H1 (cell line): ENCODE measurements around the gene TAF11L3. TPM values are rescaled to one million over a fixed set of nuclear protein-coding genes. Genes with fewer than 3 reads are reported as not detected.

Source experiments
- CTCF ChIA-PET: fragments of 300-600 bp; sonication (Branson Sonifier 250); formaldehyde crosslinking; loops from one replicate; lab custom pipeline; 2021; ENCODE audit not compliant: partially characterized antibody; lab: Charles Lee
- POLR2A ChIA-PET: fragments of 300-600 bp; sonication (Branson Sonifier 250); formaldehyde crosslinking; loops from one replicate; lab custom pipeline; 2021; ENCODE audit warnings: inconsistent platforms; ENCODE audit not compliant: partially characterized antibody; lab: Charles Lee
- DNase-seq, 2 experiments: peaks; one replicate each; pipeline versions ENCODE4 v3.0.0 to v3.0.0-alpha.2; 2010 to 2022; ENCODE audit warnings: low spot score in 2 of 2, low read depth in 1 of 2, mixed read lengths in 1 of 2
- FAIRE-seq: peaks from 2 replicates; lab custom pipeline; 2011; peaks lifted over from hg19 to GRCh38; lab: Jason Lieb, UNC
- H2AFZ ChIP-seq: 2 replicates; pipeline ENCODE4 v1.8.1; 2012; ENCODE audit warnings: low read length, inconsistent platforms
- H2AK5ac ChIP-seq: 2 replicates; pipeline ENCODE4 v1.6.1; 2013; ENCODE audit warnings: low read depth, low read length
- H2BK120ac ChIP-seq: replicated peaks from 2 replicates; pipeline ENCODE3; 2013; ENCODE audit warnings: low read depth, low read length, inconsistent platforms
- H2BK12ac ChIP-seq: 2 replicates; pipeline ENCODE4 v1.6.1; 2013; ENCODE audit warnings: low read depth, low read length
- H2BK15ac ChIP-seq: 2 replicates; pipeline ENCODE4 v1.6.1; 2013; ENCODE audit warnings: low read length
- H2BK20ac ChIP-seq: 2 replicates; pipeline ENCODE4 v1.6.1; 2013; ENCODE audit warnings: low read length
- H2BK5ac ChIP-seq: 2 replicates; pipeline ENCODE4 v1.6.1; 2013; ENCODE audit warnings: low read depth, low read length
- H3K14ac ChIP-seq: 2 replicates; pipeline ENCODE4 v1.6.1; 2013; ENCODE audit warnings: inconsistent platforms; ENCODE audit not compliant: insufficient read length
- H3K18ac ChIP-seq: 2 replicates; pipeline ENCODE4 v1.6.1; 2013; ENCODE audit warnings: low read length; ENCODE audit errors: extremely low read depth
- H3K23ac ChIP-seq: 2 replicates; pipeline ENCODE4 v1.6.1; 2013; ENCODE audit warnings: inconsistent platforms; ENCODE audit not compliant: insufficient read length
- H3K23me2 ChIP-seq: 2 replicates; pipeline ENCODE4 v1.6.1; 2013; ENCODE audit warnings: low read depth, low read length
- H3K27ac ChIP-seq: 2 replicates; pipeline ENCODE4 v1.6.1; 2011; ENCODE audit warnings: low read depth, low read length, inconsistent platforms
- H3K27me3 ChIP-seq, 4 experiments: replicated peaks in 1 of 4; 1 replicate in 1 of 4; 2 replicates in 3 of 4; pipeline versions ENCODE4 v1.6.1 to v1.8.1; 2011 to 2013; ENCODE audit warnings: low read length in 3 of 4, mild to moderate bottlenecking in 3 of 4, inconsistent platforms in 2 of 4, mixed read lengths in 2 of 4, moderate library complexity in 1 of 4; ENCODE audit not compliant: control insufficient read depth in 3 of 4, insufficient read depth in 3 of 4; ENCODE audit errors: extremely low read depth in 1 of 4
- H3K36me3 ChIP-seq, 4 experiments: 2 replicates each; pipeline versions ENCODE4 v1.6.1 to v1.8.1; 2011 to 2013; ENCODE audit warnings: mild to moderate bottlenecking in 4 of 4, low read length in 3 of 4, moderate library complexity in 2 of 4, control low read depth in 1 of 4, inconsistent platforms in 1 of 4; ENCODE audit not compliant: insufficient read depth in 4 of 4, control insufficient read depth in 2 of 4
- H3K4ac ChIP-seq: replicated peaks from 2 replicates; pipeline ENCODE3; 2013; ENCODE audit warnings: low read length, low read depth, mixed read lengths, inconsistent platforms; ENCODE audit not compliant: insufficient read length
- H3K4me1 ChIP-seq, 4 experiments: replicated peaks in 1 of 4; 1 replicate in 1 of 4; 2 replicates in 3 of 4; pipeline versions ENCODE4 v1.6.1 to v1.8.1; 2011 to 2013; ENCODE audit warnings: low read length in 3 of 4, inconsistent platforms in 2 of 4, mixed read lengths in 1 of 4; ENCODE audit not compliant: insufficient read depth in 4 of 4, control insufficient read depth in 3 of 4
- H3K4me2 ChIP-seq, 2 experiments: 2 replicates each; pipeline versions ENCODE4 v1.6.1 to v1.8.1; 2011 to 2013; ENCODE audit warnings: low read depth in 2 of 2, low read length in 2 of 2, control low read depth in 1 of 2, inconsistent platforms in 1 of 2, mild to moderate bottlenecking in 1 of 2; ENCODE audit not compliant: insufficient read depth in 1 of 2
- H3K4me3 ChIP-seq, 4 experiments: fragments of 200-600, 300-600 bp in 1 of 4; sonication (generic), shearing (Covaris generic), sonication (Bioruptor Twin) in 1 of 4; 2 replicates each; pipeline versions ENCODE4 v1.5.1 to v1.8.1; 2011 to 2016; ENCODE audit warnings: low read length in 4 of 4, low read depth in 3 of 4, control low read depth in 2 of 4, inconsistent platforms in 2 of 4, mild to moderate bottlenecking in 2 of 4, mixed read lengths in 1 of 4, moderate library complexity in 1 of 4; ENCODE audit not compliant: insufficient read depth in 2 of 4; ENCODE audit errors: extremely low read depth in 1 of 4
- H3K56ac ChIP-seq: replicated peaks from 2 replicates; pipeline ENCODE3; 2013; ENCODE audit warnings: low read depth, mild to moderate bottlenecking, mixed read lengths, low read length, inconsistent platforms; ENCODE audit not compliant: insufficient read length
- H3K79me1 ChIP-seq: 2 replicates; pipeline ENCODE4 v1.6.1; 2013; ENCODE audit warnings: low read depth, low read length, control low read depth
- H3K79me2 ChIP-seq, 2 experiments: 2 replicates each; pipeline versions ENCODE4 v1.6.1 to v1.8.1; 2012 to 2013; ENCODE audit warnings: low read length in 2 of 2, mild to moderate bottlenecking in 2 of 2, inconsistent platforms in 1 of 2; ENCODE audit not compliant: insufficient read depth in 2 of 2, control insufficient read depth in 1 of 2
- H3K9ac ChIP-seq, 4 experiments: replicated peaks in 1 of 4; 1 replicate in 1 of 4; 2 replicates in 3 of 4; pipeline versions ENCODE4 v1.6.1 to v1.8.1; 2011 to 2013; ENCODE audit warnings: low read depth in 3 of 4, low read length in 3 of 4, control low read depth in 2 of 4, mild to moderate bottlenecking in 2 of 4, moderate library complexity in 2 of 4, inconsistent platforms in 1 of 4; ENCODE audit errors: extremely low read depth in 1 of 4
- H3K9me3 ChIP-seq, 2 experiments: 2 replicates each; pipeline versions ENCODE4 v1.6.1 to v1.8.1; 2012 to 2013; ENCODE audit warnings: mild to moderate bottlenecking in 2 of 2, moderate library complexity in 2 of 2, control low read depth in 1 of 2, inconsistent platforms in 1 of 2, low read depth in 1 of 2, low read length in 1 of 2, mixed read lengths in 1 of 2; ENCODE audit not compliant: insufficient read depth in 2 of 2
- H4K20me1 ChIP-seq, 2 experiments: replicated peaks in 1 of 2; 2 replicates each; pipeline versions ENCODE3 to v1.8.1; 2011 to 2013; ENCODE audit warnings: inconsistent platforms in 2 of 2, low read length in 2 of 2, mild to moderate bottlenecking in 1 of 2; ENCODE audit not compliant: insufficient read depth in 2 of 2, control insufficient read depth in 1 of 2
- H4K5ac ChIP-seq: 2 replicates; pipeline ENCODE4 v1.6.1; 2013; ENCODE audit warnings: low read length, low read depth, mixed read lengths, inconsistent platforms; ENCODE audit not compliant: insufficient read length
- H4K8ac ChIP-seq: 2 replicates; pipeline ENCODE4 v1.8.0; 2013; ENCODE audit warnings: mild to moderate bottlenecking, moderate library complexity, low read length, inconsistent platforms; ENCODE audit not compliant: insufficient read depth; ENCODE audit errors: extremely low read depth
- H4K91ac ChIP-seq: replicated peaks from 2 replicates; pipeline ENCODE3; 2013; ENCODE audit warnings: low read length, mixed read lengths, inconsistent platforms; ENCODE audit not compliant: insufficient read length
- CBX8 ChIP-seq: fragments of 300-800, 300-1000 bp; sonication (generic); IDR thresholded peaks from 2 replicates; pipeline ENCODE4 v1.7.1; 2016; ENCODE audit warnings: low read depth, low read length, borderline replicate concordance
- CEBPB ChIP-seq: IDR thresholded peaks from 2 replicates; pipeline ENCODE4 v1.6.1; 2012; ENCODE audit warnings: low read depth, low read length
- HDAC6 ChIP-seq: IDR thresholded peaks from one replicate; pipeline ENCODE4 v1.7.1; 2012; ENCODE audit warnings: low read depth, mild to moderate bottlenecking, inconsistent platforms, low read length, moderate library complexity
- JUN ChIP-seq: IDR thresholded peaks from 2 replicates; pipeline ENCODE4 v1.6.1; 2011; ENCODE audit warnings: low read depth, mild to moderate bottlenecking, improper control_type of control experiment, low read length
- MAFK ChIP-seq: IDR thresholded peaks from 2 replicates; pipeline ENCODE4 v1.6.1; 2012; ENCODE audit warnings: low read depth, mild to moderate bottlenecking, improper control_type of control experiment, low read length
- PHF8 ChIP-seq: fragments of 200-600 bp; sonication (generic); conservative IDR thresholded peaks from 2 replicates; pipeline ENCODE4 v1.7.1; 2012; ENCODE audit warnings: low read depth, mild to moderate bottlenecking, inconsistent platforms, low read length, moderate library complexity
- POLR2AphosphoS5 ChIP-seq: IDR thresholded peaks from 2 replicates; pipeline ENCODE4 v1.6.1; 2011; ENCODE audit warnings: low read depth, low read length
- RNF2 ChIP-seq: fragments of 200-900, 300-1000 bp; sonication (generic); IDR thresholded peaks from 2 replicates; pipeline ENCODE4 v1.7.1; 2016; ENCODE audit warnings: borderline replicate concordance, low read depth, mild to moderate bottlenecking, antibody characterized with exemption, low read length; ENCODE audit not compliant: poor library complexity, severe bottlenecking; ENCODE audit errors: missing control alignments
- SIN3A ChIP-seq, 2 experiments: IDR thresholded peaks in 1 of 2; conservative IDR thresholded peaks in 1 of 2; 2 replicates each; pipeline ENCODE4 v1.6.1; 2011 to 2012; ENCODE audit warnings: low read length in 2 of 2, improper control_type of control experiment in 1 of 2, low read depth in 1 of 2, mild to moderate bottlenecking in 1 of 2
- SP4 ChIP-seq: IDR thresholded peaks from 2 replicates; pipeline ENCODE4 v1.6.1; 2012; ENCODE audit warnings: low read length, inconsistent platforms
- TBP ChIP-seq: IDR thresholded peaks from 2 replicates; pipeline ENCODE4 v1.6.1; 2011; ENCODE audit warnings: low read depth, low read length, improper control_type of control experiment
- polyA plus RNA-seq, 7 experiments: library from polyadenylated mRNA; depleted of rRNA in 3 of 7; stranded (reverse) in 5 of 7; unstranded in 2 of 7; fragments of >200 nt in 5 of 7; fragments of 200-250 nt in 2 of 7; gene quantifications; 1 replicate in 5 of 7; 2 replicates in 1 of 7; 4 replicates in 1 of 7; pipeline versions ENCODE4 v1.2.1 to v1.2.3, GENCODE V29; 2011 to 2013; ENCODE audit warnings: missing spikeins in 2 of 7, mixed read lengths in 2 of 7
- total RNA-seq: library from RNA; stranded (reverse); fragmentation: NEBNext Ultra II Directional; extraction: Animal tissue kit (Norgen Biotek cat#: 25700); gene quantifications from 2 replicates; pipeline ENCODE4 v1.2.1, GENCODE V29; 2021

The TAF11L3 gene
- total and polyA plus RNA-seq, 2 of the 8 experiments (the other 6 are each of a cell fraction or from before 2014, with no cell fraction given): not detected

DNA sequence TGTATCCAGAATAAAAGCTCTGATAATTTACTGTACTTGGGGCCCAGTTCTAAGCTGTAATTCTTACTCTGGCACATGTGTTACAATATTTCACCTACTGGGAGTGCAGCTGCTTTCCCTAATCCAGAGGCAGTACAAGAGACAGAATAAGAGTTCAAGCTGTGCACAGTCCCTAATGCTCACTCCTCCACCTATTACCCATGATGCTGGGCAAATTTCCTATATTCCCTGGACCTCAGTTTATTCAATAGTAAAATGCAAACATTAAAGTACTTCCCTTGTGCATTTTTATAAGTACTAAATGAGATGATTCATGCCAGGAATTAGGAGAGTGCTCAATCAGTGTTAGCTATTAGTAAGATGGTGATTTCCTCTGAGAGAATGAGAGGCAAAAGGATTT, 48.1 kb upstream of the TAF11L3 start:
- Histone ChIP-seq H3K23ac (no peak overlapping the region), H3K14ac (no peak overlapping the region), H2BK12ac (no peak overlapping the region), H3K9me3 (no peaks in the 10 kb centered on the region), H3K23me2 (no peaks in the 10 kb centered on the region), H2BK15ac (no peak overlapping the region), H3K79me1 (no peaks in the 10 kb centered on the region), H4K5ac (no peak overlapping the region), H3K27me3 (no peaks in the 10 kb centered on the region), H3K79me2 (no peaks in the 10 kb centered on the region), H2BK20ac (no peak overlapping the region), H3K4ac (no peak overlapping the region), H2AFZ (no peak overlapping the region), H3K4me1 (no peaks in the 10 kb centered on the region), H2BK5ac (no peak overlapping the region), H3K56ac (no peak overlapping the region), H3K27ac (no peak overlapping the region), H4K8ac (no peak overlapping the region), H4K91ac (no peak overlapping the region), H3K18ac (no peak overlapping the region), H3K36me3 (no peaks in the 10 kb centered on the region), H2BK120ac (no peak overlapping the region), H2AK5ac (no peak overlapping the region), H3K9ac (no peak overlapping the region), H4K20me1 (no peaks in the 10 kb centered on the region), H3K4me2 (no peak overlapping the region), H3K4me3 (no peak overlapping the region)
- ChIA-PET POLR2A (no interaction called here), CTCF (interaction anchor here (0.5 to 1.5 kb wide), 3 partner anchors 33 to 193 kb away, joined by 3 read pairs; no protein-coding TSS in a partner anchor)
- DNase-seq: no peak
- no peak for FAIRE-seq
- no peak for TF ChIP-seq RNF2
- no peak for TF ChIP-seq MAFK
- TF ChIP-seq SIN3A (conservative IDR thresholded peaks at IDR 0.05 in 1 of 2, IDR thresholded peaks at IDR 0.05 in 1 of 2; ENCODE audit: low read depth in 1 of 2, low read length in 2 of 2): no peak
- TF ChIP-seq TBP: no peak
- no peak for TF ChIP-seq PHF8
- TF ChIP-seq POLR2AphosphoS5: no peak
- no peak for TF ChIP-seq CEBPB
- no peak for TF ChIP-seq CBX8
- TF ChIP-seq SP4: no peak
- no peak for TF ChIP-seq JUN
- TF ChIP-seq HDAC6: no peak
